Calu3 (cell line): Measurements from ENCODE around the gene SNX30. TPM values are rescaled to one million over a fixed set of nuclear protein-coding genes. Genes with fewer than 3 reads are reported as not detected.

Experiments
- BruUV-seq: library from RNA; stranded (reverse); fragments of 400-500 nt; replicated peaks from 2 replicates; lab custom pipeline; 2021; lab: Mats Ljungman, UMichigan
- CTCF ChIA-PET: fragments of 300-600 bp; sonication (Branson Sonifier 250); formaldehyde crosslinking; loops from one replicate; lab custom pipeline; 2022; ENCODE audit warnings: antibody characterized with exemption; lab: Charles Lee
- DNase-seq: peaks from one replicate; pipeline ENCODE4 v3.0.0; 2022
- H3K27ac Mint-ChIP-seq: one replicate; pipeline ENCODE4 v1.8.0; 2022; ENCODE audit warnings: mixed read lengths; ENCODE audit not compliant: unreplicated experiment
- H3K27me3 Mint-ChIP-seq: one replicate; pipeline ENCODE4 v1.8.0; 2022; ENCODE audit warnings: mixed read lengths; ENCODE audit not compliant: unreplicated experiment
- H3K36me3 Mint-ChIP-seq: one replicate; pipeline ENCODE4 v1.8.0; 2022; ENCODE audit warnings: mild to moderate bottlenecking, moderate library complexity, mixed read lengths; ENCODE audit not compliant: insufficient read depth, unreplicated experiment
- H3K4me1 Mint-ChIP-seq: one replicate; pipeline ENCODE4 v1.8.0; 2022; ENCODE audit warnings: mild to moderate bottlenecking, low read depth, mixed read lengths; ENCODE audit not compliant: unreplicated experiment
- H3K4me3 Mint-ChIP-seq: one replicate; pipeline ENCODE4 v1.8.0; 2022; ENCODE audit warnings: mild to moderate bottlenecking, low read depth, moderate library complexity, mixed read lengths; ENCODE audit not compliant: unreplicated experiment
- H3K9me3 Mint-ChIP-seq: one replicate; pipeline ENCODE4 v1.8.0; 2022; ENCODE audit warnings: low read depth, mixed read lengths; ENCODE audit not compliant: unreplicated experiment
- intact Hi-C: fragments of 100-400 bp; cut with micrococcal nuclease; formaldehyde crosslinking; loops from one replicate; pipeline ENCODE4 v1.10.0; 2022; ENCODE audit not compliant: unreplicated experiment
- total RNA-seq: library from RNA; stranded (reverse); gene quantifications from 2 replicates; pipeline ENCODE4 v1.2.3, GENCODE V29; 2022
- TF ChIP-seq, protein P1 (sequence below): fragments of 200-600 bp; IDR thresholded peaks from one replicate; pipeline ENCODE4 v1.8.0; 2022; ENCODE audit warnings: antibody characterized with exemption; ENCODE audit not compliant: unreplicated experiment

Gene SNX30
- total RNA-seq, 1 experiment from 2014 or later, result 8.7 TPM

DNA sequence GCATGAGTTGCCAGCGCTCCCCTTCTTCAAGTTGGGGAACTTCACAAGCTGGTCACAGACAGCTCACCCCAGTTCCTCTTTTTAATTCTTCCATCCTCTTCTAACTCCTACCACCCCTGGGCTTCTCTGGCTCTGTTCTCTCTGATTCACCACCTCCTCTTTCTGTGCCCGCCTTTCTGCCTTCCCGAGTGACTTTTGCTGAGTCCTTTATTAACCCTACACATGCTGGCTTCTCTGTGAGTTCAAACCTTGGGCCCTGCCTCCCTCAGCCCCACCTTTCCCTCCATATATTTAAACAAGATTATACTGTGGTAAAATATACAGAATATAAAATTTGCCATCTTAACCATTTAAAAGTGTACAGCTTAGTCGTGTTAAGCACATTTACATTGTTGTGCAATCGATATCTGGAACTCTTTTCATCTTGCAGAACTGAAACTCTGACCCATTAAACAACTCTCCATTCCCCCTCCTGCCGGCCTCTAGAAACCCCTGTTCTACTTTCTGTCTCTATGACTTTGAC is 108.1 kb downstream of the SNX30 start:
- TF ChIP-seq, protein P1, sequence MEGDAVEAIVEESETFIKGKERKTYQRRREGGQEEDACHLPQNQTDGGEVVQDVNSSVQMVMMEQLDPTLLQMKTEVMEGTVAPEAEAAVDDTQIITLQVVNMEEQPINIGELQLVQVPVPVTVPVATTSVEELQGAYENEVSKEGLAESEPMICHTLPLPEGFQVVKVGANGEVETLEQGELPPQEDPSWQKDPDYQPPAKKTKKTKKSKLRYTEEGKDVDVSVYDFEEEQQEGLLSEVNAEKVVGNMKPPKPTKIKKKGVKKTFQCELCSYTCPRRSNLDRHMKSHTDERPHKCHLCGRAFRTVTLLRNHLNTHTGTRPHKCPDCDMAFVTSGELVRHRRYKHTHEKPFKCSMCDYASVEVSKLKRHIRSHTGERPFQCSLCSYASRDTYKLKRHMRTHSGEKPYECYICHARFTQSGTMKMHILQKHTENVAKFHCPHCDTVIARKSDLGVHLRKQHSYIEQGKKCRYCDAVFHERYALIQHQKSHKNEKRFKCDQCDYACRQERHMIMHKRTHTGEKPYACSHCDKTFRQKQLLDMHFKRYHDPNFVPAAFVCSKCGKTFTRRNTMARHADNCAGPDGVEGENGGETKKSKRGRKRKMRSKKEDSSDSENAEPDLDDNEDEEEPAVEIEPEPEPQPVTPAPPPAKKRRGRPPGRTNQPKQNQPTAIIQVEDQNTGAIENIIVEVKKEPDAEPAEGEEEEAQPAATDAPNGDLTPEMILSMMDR, result no peak
- Mint-ChIP-seq H3K27me3 (no peaks in the 10 kb centered on the region), H3K4me1 (no peaks in the 10 kb centered on the region), H3K4me3 (no peak overlapping the region), H3K27ac (peak overlapping the region; percentile 66), H3K36me3 (peaks cover 2% of the 10 kb centered on the region), H3K9me3 (no peaks in the 10 kb centered on the region)
- intact Hi-C loops, result no loop called here
- no peak for DNase-seq
- BruUV-seq, result no TSS peak
- CTCF ChIA-PET, result no interaction called here

DNA sequence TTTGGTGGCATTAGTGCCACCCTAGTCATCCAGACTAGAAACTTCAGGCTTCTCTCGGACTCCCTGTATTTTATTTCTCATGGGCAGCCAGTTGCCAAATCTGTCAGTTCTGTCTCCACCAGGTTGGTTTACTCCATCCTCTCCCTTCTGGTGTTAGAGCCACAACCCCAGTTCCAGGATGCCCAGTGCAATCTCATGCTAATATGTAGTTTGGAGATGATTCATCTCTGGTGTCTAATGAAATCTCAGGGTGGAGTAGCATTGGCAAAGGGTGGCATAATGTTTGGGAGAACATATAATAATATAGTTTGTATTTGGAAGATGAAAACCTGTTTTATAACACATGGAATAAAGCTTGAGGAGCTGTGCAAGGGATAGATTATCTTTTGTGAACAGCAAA is 109.9 kb downstream of the SNX30 start:
- DNase-seq, result no peak
- intact Hi-C loops, result no loop called here
- TF ChIP-seq, protein P1, result no peak
- no TSS peak for BruUV-seq
- Mint-ChIP-seq H3K4me1 (no peaks in the 10 kb centered on the region), H3K36me3 (no peaks in the 10 kb centered on the region), H3K4me3 (no peak overlapping the region), H3K27me3 (no peaks in the 10 kb centered on the region), H3K9me3 (no peaks in the 10 kb centered on the region), H3K27ac (no peak overlapping the region)
- CTCF ChIA-PET, result no interaction called here

- Mint-ChIP-seq H3K4me3 (no peak overlapping the region), H3K4me1 (no peaks in the 10 kb centered on the region), H3K27ac (no peak overlapping the region), H3K9me3 (peaks cover 2% of the 10 kb centered on the region), H3K36me3 (no peaks in the 10 kb centered on the region), H3K27me3 (no peaks in the 10 kb centered on the region)
- TF ChIP-seq, protein P1, result no peak
- CTCF ChIA-PET, result interaction anchor here (0.6 kb wide), 1 partner anchor 8 kb away, joined by 3 read pairs; no protein-coding TSS in a partner anchor
- intact Hi-C loops, result no loop called here
- BruUV-seq, result no TSS peak
- DNase-seq, result no peak
These were observed 110.6 kb downstream of the SNX30 start for GRCh38 chr9:112861155-112861554.

GRCh38 chr9:112861638-112862555 is 111.3 kb downstream of the SNX30 start:
- Mint-ChIP-seq H3K36me3 (no peaks in the 10 kb centered on the region), H3K9me3 (peaks cover 2% of the 10 kb centered on the region), H3K27ac (no peak overlapping the region), H3K4me1 (no peaks in the 10 kb centered on the region), H3K27me3 (no peaks in the 10 kb centered on the region), H3K4me3 (no peak overlapping the region)
- TF ChIP-seq, protein P1, result no peak
- no peak for DNase-seq
- intact Hi-C loops, result no loop called here
- CTCF ChIA-PET, result interaction anchor here (0.6 kb wide), 1 partner anchor 7 kb away, joined by 3 read pairs; no protein-coding TSS in a partner anchor
- no TSS peak for BruUV-seq
